ENCODE data around the gene G3BP1.
A peak's percentile ranks its signal among the peaks of the same experiment; 100 is the strongest.

G3BP1 gene

DNA sequence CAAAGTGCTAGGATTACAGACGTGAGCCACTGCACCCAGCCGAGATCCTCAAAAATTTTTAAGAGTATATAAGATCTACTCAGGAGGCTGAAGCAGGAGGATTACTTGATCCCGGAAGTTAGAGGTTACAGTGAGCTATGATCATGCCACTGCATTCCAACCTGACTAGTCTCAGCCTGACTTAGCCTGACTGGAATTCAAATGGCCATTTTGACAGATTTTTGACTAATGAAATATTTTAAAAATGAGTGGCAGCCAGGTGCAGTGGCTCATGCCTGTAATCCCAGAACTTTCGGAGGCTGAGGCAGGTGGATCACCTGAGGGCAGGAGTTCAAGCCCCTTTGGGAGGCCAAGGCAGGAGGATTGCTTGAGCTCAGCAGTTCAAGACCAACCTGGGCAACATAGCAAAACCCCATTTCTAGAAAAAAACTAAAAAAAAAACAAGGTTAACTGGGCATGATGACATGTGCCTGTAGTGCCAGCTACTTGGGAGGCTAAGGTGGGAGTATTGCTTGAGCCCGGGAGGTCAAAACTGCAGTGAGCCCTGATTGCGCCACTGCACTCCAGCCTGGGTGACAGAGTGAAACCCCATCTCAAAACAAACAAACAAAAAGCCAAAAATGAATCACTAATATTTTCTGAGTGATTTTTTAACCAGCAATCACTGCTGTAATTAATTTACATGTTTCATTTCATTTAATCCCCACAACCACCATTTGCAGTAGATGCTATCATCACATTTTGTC lies 29.9 kb upstream of the G3BP1 start:
- no peak overlapping the region for H3K4me3 ChIP-seq (ENCODE audit: low read depth, low read length)
- TF ChIP-seq, protein P1, sequence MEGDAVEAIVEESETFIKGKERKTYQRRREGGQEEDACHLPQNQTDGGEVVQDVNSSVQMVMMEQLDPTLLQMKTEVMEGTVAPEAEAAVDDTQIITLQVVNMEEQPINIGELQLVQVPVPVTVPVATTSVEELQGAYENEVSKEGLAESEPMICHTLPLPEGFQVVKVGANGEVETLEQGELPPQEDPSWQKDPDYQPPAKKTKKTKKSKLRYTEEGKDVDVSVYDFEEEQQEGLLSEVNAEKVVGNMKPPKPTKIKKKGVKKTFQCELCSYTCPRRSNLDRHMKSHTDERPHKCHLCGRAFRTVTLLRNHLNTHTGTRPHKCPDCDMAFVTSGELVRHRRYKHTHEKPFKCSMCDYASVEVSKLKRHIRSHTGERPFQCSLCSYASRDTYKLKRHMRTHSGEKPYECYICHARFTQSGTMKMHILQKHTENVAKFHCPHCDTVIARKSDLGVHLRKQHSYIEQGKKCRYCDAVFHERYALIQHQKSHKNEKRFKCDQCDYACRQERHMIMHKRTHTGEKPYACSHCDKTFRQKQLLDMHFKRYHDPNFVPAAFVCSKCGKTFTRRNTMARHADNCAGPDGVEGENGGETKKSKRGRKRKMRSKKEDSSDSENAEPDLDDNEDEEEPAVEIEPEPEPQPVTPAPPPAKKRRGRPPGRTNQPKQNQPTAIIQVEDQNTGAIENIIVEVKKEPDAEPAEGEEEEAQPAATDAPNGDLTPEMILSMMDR (IDR thresholded peaks at IDR 0.05; ENCODE audit: borderline replicate concordance, insufficient read depth, low read depth, low read length), result no peak

DNA sequence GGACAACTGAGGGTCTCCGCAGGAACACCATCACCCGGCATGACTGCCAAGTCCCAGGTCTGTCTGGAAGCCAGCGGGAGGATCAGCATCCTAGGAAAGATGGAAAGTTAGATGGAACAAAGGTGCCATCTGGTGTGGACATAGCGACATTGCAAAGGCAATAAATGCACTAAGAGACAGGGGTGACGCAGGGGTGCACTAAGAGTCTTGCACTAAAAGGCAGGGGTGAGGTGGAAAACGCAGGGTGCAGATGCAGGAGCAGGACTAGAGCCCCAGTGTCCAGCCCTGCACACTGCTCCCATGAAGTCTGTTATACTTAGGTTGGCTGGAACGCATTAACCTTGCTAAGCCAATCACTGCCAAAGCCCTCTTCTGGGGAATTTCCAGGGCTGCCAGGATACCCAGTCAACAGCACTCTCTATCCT lies 28.9 kb upstream of the G3BP1 start:
- no peak overlapping the region for H3K4me3 ChIP-seq (ENCODE audit: low read depth, low read length)
- TF ChIP-seq, protein P1 (IDR thresholded peaks at IDR 0.05; ENCODE audit: borderline replicate concordance, insufficient read depth, low read depth, low read length), result peak; percentile 54

DNA sequence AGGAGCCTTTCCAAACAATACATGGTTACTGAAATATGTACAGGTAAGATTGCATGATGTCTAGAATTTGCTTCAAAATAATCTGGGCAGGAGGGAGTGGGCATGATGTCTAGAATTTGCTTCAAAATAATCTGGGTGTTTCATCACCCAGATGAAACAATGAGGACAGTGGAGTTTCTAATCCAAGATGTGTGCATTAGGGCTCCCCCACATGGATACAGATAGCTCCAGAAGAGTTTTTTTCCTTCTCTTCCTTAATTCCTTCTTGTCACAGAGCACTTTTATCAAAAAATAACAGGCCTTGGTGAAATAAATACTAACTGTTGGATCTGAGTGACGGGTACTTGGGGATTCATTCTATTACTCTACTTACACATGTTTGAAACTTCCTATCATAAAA lies 28.2 kb upstream of the G3BP1 start:
- TF ChIP-seq, protein P1 (IDR thresholded peaks at IDR 0.05; ENCODE audit: borderline replicate concordance, insufficient read depth, low read depth, low read length), result no peak
- H3K4me3 ChIP-seq (ENCODE audit: low read depth, low read length), result no peak overlapping the region

DNA sequence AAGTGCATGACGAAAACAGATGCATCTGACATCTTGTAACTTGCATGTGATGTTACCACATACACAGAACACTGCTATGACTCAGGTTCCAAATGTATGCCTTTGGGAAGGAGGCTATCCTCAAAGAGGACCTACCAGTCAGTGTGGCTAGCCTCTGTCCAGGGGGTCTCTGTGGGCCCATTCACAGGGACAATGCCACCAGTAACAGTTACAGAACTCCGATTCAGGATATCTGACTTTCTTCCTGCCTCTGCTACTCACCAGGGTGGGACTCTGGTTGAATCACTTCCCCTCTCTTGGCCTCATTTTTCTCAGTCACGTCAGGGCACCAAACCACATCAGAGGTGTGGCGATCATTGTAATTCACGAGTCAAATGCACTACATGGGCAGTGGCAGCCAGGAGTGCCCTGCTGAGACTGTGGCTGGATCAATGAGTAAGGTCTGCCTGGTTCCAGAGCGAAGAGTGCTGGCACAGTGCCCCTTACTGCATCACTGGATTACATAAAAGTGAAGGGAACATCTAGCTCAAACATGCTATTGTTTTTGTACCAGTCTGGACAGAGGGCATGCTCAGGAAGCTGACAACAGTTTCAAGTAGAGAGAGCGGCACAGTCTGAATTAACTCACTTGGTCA lies 26.6 kb upstream of the G3BP1 start:
- no peak overlapping the region for H3K4me3 ChIP-seq (ENCODE audit: low read depth, low read length)
- TF ChIP-seq, protein P1 (IDR thresholded peaks at IDR 0.05; ENCODE audit: borderline replicate concordance, insufficient read depth, low read depth, low read length), result no peak

DNA sequence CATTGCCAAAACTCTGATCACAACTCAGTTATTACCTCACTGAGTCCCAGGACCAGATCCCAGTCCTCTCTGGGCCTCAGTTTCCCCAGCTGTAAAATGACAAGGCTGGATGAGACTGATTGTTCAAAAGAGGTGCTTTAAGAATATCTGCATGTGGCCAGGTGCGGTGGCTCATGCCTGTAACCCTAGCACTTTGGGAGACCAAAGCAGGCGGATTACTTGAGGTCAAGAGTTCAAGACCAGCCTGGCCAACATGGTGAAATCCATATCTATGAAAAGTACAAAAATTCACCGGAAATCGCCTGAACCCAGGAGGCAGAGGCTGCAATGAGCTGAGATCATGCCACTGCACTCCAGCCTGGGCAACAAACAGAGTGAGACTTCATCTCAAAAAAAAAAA lies 21.6 kb upstream of the G3BP1 start:
- no peak overlapping the region for H3K4me3 ChIP-seq (ENCODE audit: low read depth, low read length)
- TF ChIP-seq, protein P1 (IDR thresholded peaks at IDR 0.05; ENCODE audit: borderline replicate concordance, insufficient read depth, low read depth, low read length), result no peak

DNA sequence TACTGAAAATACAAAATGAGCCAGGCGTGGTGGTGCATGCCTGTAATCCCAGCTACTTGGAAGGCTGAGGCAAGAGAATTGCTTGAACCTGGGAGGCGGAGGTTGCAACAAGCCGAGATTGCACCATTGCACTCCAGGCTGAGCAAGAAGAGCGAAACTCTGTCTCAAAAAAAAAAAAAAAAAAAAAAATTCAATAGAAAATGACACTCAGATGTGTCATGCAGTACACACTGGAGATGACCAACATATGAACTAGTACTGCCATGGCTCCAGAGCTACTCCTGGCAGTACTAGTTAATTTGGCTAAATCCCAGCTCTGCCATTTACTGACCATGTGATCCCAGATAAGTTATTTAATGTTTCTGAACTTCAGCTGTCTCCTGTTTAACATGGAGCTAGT lies 20.7 kb upstream of the G3BP1 start:
- H3K4me3 ChIP-seq (ENCODE audit: low read depth, low read length), result no peak overlapping the region
- TF ChIP-seq, protein P1 (IDR thresholded peaks at IDR 0.05; ENCODE audit: borderline replicate concordance, insufficient read depth, low read depth, low read length), result no peak

DNA sequence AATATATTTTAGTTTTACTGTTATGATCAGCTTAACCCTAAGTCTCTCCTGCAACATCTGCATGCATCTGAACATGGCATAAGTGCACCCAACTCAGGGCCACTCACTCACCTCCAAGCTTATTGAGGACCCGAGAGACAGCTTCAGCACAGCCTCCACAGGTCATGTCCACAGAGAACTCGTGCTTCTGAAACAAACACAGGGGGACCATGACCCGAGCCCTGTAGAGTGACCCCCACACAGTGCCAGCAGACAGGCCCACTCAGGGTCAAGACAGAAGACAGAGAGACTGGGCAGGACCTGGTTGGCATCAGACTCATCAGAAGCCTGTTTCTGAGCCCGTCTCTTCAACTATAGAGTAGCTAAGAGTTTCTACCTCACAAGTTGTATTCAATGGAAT lies 20.2 kb upstream of the G3BP1 start:
- no peak overlapping the region for H3K4me3 ChIP-seq (ENCODE audit: low read depth, low read length)
- TF ChIP-seq, protein P1 (IDR thresholded peaks at IDR 0.05; ENCODE audit: borderline replicate concordance, insufficient read depth, low read depth, low read length), result no peak

All from GM12875 (cell line).